GM18868 (cell line): Measurements from ENCODE around the gene NETO1.

ENCODE experiments used
- ATAC-seq: cut with Tn5 transposase; IDR thresholded peaks from one replicate; pipeline ENCODE4 v1.9.1; 2021; ENCODE audit warnings: mild to moderate bottlenecking, moderate library complexity; ENCODE audit not compliant: unreplicated experiment

Gene NETO1, protein sequence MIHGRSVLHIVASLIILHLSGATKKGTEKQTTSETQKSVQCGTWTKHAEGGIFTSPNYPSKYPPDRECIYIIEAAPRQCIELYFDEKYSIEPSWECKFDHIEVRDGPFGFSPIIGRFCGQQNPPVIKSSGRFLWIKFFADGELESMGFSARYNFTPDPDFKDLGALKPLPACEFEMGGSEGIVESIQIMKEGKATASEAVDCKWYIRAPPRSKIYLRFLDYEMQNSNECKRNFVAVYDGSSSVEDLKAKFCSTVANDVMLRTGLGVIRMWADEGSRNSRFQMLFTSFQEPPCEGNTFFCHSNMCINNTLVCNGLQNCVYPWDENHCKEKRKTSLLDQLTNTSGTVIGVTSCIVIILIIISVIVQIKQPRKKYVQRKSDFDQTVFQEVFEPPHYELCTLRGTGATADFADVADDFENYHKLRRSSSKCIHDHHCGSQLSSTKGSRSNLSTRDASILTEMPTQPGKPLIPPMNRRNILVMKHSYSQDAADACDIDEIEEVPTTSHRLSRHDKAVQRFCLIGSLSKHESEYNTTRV

DNA sequence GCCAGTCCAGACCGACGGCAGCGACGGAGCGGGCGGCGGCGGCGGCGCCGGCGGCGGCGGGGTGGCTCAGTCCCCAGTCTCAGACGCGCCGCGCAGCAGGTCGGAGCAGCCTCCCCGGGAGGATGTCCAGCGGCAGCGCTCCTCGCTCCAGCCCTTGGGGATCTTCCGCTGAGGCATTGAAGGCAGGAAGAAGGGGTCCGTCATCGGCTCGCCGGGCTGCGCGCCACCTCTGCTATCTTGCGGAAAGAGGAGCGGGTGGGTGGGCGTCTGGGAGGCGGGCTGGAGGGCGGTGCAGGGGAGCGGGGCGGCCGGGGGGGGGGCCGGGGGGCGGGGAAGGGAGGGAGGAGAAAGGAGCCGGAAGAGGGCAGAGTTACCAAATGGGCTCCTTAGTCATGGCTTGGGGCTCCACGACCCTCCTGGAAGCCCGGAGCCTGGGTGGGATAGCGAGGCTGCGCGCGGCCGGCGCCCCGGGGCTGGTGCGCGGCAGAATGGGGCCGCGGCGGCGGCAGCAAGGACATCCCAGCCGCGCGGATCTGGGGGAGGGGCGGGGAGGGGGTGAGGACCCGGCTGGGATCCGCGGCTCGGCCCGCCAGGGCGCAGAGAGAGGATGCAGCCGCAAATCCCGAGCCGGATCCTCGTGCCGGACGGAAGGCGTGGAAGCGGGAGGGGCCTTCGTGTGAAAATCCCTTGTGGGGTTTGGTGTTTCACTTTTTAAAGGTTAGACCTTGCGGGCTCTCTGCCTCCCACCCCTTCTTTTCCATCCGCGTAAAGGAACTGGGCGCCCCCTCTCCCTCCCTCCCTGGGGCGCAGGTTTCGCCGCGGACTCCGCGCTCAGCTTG is at the start of gene NETO1:
NETO1 (minus strand) TSS at position 242 of the 839 bp plus-strand sequence. CDS start 696 bp downstream, outside the sequence.
- no peak for ATAC-seq

DNA sequence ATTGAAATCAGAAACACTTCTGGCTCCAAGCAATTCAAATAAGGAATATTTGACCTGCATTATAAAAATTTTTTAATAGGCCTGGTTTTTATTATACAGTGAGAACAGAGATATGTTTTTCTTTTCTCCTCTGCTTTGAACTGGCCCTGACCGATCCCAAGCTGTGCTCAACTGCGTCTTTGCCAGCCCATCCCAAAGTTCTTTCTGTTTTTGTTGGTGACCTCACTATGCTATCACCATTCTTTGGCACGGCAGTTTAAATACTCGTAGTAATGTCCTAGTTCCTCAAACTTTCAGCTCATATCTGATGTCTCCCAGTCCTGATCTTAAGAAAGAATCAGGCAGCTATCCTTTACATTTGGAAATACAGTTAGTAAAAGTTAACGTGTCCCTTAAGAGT is 42.3 kb upstream of the NETO1 start:
- ATAC-seq = no peak

DNA sequence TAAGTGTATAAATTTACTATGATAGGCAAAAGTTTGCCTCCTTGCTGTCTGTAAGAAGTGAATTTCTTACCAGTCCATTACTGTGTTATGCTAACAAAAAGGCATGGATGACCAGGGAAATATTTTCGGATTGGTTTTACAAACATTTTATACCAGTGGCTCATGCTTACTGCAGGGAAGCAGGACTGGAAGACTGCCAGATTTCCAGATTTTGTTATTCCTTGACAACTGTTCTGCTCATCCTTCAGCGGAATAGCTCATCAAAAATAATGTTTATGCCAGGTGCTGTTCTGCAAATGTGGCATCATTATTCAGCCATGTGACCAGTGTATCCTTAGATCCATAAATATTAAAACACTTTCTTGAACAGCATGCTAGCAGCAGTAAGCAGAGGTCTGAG is 40.4 kb upstream of the NETO1 start:
- no peak for ATAC-seq

DNA sequence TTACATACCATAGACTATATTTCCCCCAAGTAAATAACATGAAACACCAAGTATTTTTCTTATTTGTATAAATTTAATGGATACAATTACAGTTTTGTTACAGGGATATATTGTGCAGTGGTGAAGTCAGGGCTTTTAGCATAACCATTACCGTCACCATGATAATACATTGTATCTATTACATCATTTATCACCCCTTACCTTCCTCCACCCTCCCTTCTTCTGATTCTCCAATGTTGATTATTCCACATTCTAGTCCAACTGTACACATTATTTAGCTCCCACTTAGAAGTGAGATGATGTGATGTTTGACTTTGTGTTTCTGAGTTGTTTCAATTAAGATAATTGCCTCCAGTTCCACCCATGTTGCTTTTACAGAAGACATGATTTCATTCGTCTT is 35.2 kb upstream of the NETO1 start:
- no peak for ATAC-seq

DNA sequence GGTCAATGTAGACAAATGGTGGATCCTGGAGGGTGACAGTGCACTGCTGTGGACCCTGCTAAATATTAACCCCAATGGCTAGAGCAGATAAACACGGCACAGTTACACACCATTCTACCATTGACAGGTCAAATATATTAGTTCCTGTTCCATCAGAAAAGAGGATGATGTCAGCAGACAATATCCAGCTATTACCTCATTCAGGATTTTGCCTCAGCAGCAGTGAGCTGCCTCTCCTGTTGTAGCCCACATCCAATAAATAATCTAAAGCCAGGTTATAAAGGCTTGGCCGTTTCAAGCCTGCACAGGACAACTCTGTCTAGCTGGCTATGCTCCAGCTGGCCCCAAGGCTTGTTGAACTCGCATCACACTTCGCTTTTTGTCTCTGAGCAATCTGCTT is 31.6 kb upstream of the NETO1 start:
- ATAC-seq = no peak

DNA sequence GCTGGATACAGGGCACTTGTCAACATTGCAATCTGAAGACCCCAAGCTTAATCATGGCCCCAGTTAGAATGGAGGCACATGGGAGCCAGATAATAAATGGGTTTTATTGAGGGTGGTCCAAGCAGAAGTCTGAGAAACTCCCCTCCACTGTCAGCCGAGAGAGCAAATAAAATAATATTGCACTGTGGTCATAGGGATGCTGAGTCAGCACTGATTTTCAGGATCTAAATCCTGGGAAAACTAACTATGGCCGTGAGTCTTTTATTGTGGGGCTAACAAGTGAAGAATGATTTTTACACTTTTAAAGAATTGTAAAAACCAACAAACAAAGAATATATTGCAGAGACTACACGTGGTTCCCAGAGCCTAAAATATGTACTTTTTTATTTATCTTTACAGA is 31.1 kb upstream of the NETO1 start:
- ATAC-seq = no peak

DNA sequence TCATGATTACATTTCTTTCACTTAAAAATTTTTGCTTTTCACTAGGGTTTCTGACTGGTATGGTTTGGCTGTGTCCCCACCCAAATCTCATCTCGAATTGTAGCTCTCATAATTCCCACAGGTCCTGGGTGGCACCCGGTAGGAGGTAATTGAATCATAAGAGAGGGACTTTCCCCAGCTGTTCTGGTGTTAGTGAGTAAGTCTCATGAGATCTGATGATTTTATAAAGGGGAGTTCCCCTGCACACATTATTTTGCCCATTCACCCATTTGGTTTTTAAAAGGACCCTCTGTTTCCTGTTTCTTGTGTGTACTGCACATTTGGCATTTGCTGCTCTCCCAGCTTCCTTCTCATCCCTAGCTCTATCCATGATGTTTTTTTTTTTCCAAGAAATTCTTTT is 27.8 kb upstream of the NETO1 start:
- ATAC-seq = peak; percentile 69

DNA sequence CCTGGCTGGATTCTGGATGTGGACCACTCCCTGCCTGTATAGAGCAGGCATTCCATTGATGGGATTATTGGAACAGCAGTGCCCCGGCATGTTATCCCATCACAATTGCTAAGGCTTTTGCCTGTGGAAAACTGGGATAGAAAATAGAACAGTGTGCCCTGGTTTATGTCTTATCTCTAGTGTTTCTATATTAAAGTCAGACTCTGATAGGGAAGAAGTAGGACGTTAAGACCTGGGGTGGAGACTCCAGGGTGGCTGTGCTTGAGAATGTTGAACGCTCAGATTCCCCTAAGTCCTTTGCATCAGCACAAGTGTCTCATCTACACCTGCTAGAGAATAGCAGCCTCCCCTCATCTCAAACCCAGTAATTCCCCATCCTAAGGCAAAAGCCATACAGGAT is 10.8 kb upstream of the NETO1 start:
- ATAC-seq = no peak

DNA sequence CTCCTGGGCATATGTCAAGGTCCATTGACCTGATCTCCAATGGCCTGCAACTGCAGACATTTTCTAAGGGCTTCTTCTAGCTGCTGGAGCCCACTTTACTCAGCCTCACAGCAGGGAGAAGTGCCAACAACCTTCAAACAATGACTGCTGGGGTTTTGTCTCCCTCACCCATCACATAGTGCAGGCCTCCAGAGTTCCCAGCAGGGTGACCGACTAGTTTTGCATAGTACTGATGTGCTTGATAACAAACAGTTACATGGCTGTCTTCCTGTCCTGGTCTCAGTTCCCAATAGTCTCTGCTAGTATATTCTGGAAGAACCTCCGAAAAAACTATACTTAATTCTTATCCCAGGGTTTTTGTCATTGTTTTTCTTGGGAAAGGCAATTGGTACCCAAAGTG is 10.4 kb upstream of the NETO1 start:
- no peak for ATAC-seq

DNA sequence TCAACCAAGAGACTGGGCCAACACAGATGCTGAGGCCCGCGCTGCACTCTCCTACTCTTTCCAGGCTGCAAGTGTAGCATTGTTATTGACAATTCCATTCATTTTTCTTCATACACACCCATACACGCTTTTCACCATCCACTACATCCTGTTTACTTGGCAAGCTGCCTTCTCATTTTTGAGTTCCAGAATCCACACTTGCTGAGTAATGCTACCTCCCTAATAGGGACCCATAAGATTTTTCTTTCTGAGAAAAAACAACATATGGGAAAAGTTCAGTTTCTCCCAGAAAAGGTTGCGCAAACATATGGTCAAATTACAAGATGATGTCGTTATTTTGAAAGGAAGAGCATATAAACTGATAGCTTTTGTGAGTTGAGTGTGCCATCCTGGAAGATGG is 3.3 kb upstream of the NETO1 start:
- no peak for ATAC-seq

DNA sequence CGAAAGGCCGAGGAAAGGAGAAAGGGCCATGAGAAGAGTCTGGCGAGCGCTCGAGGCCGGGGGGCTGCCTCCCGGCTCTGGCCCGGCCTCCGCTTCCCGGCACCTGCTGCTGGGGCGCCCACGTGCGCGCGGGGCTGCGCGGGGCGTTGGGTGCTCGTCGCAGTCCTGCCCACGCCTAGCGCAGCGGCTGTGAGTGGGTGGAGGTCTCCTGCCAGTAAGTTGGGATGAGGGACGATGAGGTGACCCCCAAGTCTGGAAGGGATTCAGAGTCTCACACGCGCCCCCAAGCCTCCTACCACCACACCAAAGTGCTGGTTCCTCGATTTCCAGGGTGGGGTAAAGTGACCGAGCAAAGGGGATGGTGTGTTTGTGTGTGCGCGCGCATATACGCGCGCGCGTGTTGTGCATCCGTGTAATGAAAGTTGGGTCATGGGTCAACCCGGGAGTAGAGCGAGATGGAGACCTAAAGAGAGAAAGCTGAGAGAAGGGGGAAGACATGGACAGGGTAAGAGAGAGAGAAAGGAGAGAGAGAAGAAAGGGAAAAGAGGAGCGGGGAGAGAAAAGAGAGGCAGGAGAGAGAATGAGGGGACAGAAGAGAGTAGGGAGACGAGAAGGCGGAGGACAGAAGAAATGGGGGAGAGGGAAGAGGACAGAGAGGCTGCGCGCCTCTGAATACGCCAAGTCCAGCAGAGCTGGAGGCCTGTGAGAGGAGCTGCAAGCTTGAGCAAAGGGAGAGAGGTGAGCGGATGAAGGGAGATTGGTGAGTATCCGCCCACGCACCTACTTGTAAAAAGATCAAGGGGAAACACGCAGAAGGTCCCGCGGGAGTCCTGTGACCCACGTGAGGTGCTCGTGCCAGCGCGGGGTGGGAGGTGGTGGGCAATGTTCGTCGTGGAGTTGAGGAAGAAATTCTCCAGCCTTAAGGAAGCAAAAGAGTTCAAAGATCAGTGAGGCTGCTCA is 1.7 kb upstream of the NETO1 start:
- ATAC-seq = peak; percentile 35

DNA sequence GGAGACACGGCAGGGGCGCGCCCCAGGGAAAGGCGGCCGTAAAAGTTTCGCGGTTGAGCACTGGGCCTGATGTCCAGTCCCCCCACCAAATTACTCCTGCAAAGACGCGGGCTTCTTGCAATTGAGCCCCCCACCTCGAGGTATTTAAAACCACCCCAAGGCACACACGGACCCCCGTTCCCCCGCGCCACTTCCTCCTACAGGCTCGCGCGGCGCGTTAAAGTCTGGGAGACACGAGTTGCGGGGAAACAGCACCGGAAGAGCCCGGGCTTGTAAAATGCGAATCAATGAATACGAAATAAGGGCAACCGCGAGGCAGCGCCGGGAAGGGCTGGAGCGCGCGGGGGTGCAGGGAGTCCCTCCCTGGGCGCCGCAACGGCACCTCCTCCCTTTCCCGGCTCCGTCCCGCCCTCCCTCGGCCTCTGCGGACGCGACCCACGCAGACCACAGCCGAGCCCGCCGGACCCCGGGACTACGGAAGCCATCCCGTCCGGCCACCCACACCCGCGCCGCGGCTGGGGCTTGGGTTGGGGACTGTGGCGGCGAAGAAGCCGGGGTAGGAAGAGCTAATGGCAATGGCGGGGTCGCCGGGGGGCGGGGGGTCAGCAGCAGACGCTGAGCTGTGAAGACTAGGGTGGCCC is 918 bp upstream of the NETO1 start:
- ATAC-seq = no peak

DNA sequence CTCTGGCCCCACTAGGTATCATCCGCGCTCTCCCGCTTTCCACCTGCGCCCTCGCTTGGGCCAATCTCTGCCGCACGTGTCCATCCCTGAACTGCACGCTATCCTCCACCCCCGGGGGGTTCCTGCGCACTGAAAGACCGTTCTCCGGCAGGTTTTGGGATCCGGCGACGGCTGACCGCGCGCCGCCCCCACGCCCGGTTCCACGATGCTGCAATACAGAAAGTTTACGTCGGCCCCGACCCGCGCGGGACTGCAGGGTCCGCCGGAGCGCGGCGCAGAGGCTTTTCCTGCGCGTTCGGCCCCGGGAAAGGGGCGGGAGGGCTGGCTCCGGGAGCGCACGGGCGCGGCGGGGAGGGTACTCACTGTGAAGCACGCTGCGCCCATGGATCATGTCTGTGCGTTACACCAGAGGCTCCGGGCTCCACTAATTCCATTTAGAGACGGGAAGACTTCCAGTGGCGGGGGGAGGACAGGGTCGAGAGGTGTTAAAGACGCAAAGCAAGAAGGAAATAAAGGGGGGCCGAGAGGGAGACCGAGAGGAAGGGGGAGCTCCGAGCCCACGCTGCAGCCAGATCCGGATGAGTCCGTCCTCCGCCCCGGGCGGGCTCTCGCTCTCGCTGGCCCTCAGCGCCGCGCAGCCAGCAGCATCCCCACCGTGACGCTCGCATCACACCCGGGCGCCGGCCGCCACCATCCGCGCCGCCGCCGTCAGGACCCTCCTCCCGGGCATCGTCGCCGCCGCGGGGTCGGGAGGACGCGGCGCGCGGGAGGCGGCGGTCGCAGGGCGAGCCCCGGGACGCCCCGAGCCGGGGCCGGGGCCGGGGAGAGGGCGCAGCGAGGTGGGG is 664 bp downstream of the NETO1 start:
- ATAC-seq = no peak

DNA sequence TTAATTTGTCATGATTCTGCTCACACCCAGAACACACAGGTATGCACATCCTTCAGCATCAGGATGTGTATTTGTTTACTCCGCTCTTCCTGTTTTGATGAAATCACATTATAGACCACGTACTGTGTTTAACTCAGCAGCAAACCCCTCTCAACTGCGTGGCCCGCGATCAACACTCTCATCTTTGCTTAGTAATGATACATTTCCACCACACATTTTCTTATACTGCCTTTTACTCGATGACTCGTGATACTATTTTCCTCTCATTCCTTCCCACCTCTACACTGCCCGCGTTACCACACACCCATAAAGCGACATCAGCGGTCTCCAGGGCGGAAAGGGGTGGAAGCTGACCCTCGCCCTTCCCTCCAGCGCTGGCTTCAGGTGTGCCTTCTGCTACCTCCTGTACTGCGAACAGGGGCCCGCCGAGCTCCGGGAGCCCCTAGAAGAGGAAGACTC is 1.3 kb downstream of the NETO1 start:
- no peak for ATAC-seq

DNA sequence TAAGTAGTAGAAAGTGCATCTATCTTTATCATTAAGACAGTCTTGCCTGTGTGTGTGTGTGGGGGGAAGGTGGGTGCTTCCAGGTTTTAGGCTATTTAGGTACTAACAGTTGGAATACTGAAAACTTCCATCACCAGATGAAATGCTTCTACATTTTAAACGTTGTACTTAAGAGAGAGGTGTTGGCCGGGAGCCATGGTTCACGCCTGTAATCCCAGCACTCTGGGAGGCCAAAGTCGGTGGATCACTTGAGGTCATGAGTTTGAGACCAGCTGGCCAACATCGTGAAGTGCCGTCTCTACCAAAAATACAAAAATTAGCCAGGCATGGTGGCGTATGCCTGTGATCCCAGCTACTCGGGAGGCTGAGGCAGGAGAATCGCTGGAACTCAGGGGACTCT is 4.0 kb downstream of the NETO1 start:
- no peak for ATAC-seq

DNA sequence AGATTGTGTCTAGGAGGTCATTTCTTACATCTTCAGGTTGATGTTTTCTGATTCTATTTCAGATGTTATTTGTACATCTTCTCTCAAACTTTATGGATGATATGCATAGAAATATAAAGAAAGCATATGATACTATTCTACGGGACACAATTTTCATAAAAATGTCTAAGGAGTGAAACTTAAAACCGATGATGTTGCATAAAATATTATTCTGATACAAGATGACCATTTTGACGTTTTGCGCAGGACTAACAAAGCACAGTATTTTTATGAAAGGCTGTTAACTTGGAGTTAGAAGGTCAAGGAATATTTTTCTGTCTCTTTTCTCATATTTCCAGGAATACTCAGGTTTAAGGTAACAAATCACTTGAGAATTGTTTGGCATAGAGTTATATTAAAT is 8.7 kb downstream of the NETO1 start:
- no peak for ATAC-seq

DNA sequence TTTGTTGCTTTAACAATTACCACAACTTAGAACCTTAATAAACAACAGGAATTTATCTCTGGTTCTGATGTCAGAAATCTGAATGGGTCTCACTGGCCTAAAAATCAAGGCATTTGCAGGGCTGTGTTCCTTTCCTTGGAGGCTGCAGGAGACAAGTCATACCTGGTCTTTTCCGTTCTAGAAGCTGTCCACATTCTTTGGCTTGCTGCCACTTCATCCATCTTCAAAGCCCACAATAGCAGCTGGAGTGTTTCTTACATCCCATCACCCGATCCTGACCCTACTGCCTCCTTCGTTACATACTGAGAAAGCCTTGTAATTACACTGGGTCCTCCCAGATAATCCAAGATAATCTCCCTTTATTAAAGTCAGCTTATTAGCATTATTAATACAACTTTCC is 18.1 kb downstream of the NETO1 start:
- ATAC-seq = no peak

DNA sequence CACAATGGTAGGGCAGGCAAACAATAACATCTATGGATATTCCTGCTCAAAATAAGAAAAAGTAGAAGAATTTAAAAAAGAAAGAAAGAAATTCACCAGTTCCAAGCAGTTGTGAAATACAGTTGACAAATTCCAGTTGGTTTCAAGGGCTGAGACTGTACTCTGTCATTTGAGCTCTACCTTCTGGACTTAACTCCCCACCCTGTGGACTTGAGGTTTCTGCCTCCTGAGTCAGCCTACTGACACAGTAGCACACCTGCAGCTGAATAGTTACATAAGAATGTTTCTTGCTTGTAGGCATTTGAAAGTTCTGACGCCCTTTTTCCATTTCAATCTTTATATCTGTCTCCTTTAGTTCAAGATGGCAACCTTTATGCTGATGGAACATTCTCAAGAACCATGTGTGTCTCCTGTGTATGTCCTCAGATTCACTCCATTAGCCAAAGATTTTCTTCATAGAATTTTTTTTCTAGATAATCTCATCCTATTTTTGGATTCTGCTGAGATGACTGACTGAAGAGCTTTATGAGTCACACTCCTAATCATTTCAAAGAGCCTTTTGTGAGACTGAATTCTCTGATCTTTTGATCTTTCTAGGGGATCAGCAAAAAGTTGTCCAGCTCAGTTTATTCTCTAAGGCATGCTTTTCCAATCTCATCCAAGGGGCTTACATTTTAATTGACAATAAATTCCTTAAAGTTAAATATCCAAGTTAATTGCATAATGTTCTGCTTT is 19.1 kb downstream of the NETO1 start:
- ATAC-seq = peak; percentile 68

DNA sequence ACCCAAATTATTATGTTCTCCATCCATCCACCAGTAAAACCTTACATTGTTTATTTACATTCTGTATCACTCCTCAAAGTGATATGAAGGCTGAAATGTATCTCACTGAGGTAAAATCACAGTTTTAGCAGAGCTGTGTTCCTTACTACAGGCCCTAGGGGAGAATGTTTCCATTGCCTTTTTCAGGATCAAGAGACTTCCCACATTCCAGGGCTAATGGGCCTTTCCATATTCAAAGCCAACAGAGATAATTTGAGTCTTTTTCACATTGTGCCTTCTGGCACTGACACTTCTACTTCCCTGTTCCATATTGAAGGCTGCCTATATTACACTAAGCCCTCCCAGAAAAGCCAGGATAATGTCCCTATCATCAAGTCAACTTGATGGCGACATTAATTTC is 20.0 kb downstream of the NETO1 start:
- no peak for ATAC-seq
